Effector memory CD4-positive, alpha-beta T cell (primary cell): Measurements from ENCODE around the gene BCL2L12.

Experiments
- DNase-seq, 3 donors: peaks; one replicate each; pipeline ENCODE4 v3.0.0-alpha.2; 2020
- H3K27ac ChIP-seq: 2 replicates; pipeline ENCODE4 v1.7.0; 2013; ENCODE audit warnings: mild to moderate bottlenecking, low read length, moderate library complexity; ENCODE audit not compliant: insufficient read depth, poor library complexity, severe bottlenecking
- H3K27me3 ChIP-seq: replicated peaks from 2 replicates; pipeline ENCODE4 v1.7.0; 2013; ENCODE audit warnings: mild to moderate bottlenecking, low read length; ENCODE audit not compliant: insufficient read depth, control insufficient read depth, poor library complexity, severe bottlenecking
- H3K36me3 ChIP-seq: 2 replicates; pipeline ENCODE4 v1.7.0; 2013; ENCODE audit warnings: mild to moderate bottlenecking, low read length, moderate library complexity; ENCODE audit not compliant: control insufficient read depth, insufficient read depth
- H3K4me1 ChIP-seq: 2 replicates; pipeline ENCODE4 v1.7.0; 2013; ENCODE audit warnings: low read length, mild to moderate bottlenecking; ENCODE audit not compliant: control insufficient read depth, insufficient read depth, poor library complexity, severe bottlenecking
- H3K4me3 ChIP-seq: 2 replicates; pipeline ENCODE4 v1.7.0; 2013; ENCODE audit warnings: low read length, low read depth, mild to moderate bottlenecking; ENCODE audit not compliant: insufficient read depth, poor library complexity, severe bottlenecking
- H3K9me3 ChIP-seq: 2 replicates; pipeline ENCODE4 v1.7.0; 2013; ENCODE audit warnings: mild to moderate bottlenecking, low read length, moderate library complexity; ENCODE audit not compliant: control insufficient read depth

The BCL2L12 gene

DNA sequence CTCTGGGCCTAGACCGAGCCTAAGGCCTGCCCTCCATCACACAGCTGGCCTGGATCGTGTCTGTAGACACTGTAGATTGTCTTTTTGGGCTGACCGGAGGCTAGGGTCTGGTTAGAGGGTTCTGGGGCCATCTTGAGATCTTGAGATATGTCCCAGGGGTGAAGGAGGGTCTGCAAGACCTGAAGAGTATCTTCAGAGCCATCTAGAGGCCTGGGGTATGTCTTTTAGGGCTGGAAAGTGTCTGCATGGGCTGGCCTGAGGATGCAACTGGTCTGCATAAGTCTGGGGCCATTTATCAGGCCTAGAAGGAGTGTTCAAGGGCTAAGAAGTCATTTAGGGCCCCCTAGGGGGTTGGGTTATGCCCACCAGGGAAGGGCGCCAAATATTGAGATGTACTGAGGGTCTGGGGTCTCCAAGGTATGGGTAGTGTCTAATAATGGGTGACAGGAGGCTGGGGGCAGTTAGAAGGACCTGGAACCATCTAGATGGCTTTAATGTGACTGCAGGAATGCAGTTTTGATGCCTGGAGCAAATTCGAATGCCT lies 23.2 kb upstream of the BCL2L12 start:
- Histone ChIP-seq H3K36me3 (peaks cover 23% of the 10 kb centered on the region), H3K27ac (peak overlapping the region; percentile 94), H3K4me1 (peaks cover 34% of the 10 kb centered on the region), H3K4me3 (peak overlapping the region; percentile 84), H3K27me3 (no peaks in the 10 kb centered on the region), H3K9me3 (no peaks in the 10 kb centered on the region)
- DNase-seq: no peak

DNA sequence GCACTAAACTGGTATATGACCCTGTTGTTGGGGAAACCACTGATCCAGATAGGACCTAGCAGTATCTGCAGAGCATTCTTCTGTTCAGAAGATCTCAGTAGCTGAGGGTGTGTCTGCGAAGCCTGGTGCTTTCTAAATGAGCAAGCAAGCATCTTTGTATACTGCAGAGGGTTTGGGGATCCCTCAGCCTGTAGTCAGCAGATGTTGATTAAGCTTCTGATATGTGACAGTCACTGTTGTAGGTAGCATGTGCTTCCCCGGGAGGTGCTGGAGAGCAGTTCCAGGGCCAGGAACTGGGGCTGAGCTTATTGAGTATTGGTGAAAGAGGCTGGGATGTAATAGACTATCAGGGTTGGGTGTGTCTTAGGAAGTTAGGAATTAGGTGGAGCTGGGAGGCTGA lies 22.3 kb upstream of the BCL2L12 start:
- peaks cover 27% of the 10 kb centered on the region for H3K4me1 ChIP-seq
- no peak overlapping the region for H3K27ac ChIP-seq
- no peak overlapping the region for H3K4me3 ChIP-seq
- no peaks in the 10 kb centered on the region for H3K27me3 ChIP-seq
- H3K9me3 ChIP-seq: no peaks in the 10 kb centered on the region
- H3K36me3 ChIP-seq: peaks cover 25% of the 10 kb centered on the region
- DNase-seq: no peak

DNA sequence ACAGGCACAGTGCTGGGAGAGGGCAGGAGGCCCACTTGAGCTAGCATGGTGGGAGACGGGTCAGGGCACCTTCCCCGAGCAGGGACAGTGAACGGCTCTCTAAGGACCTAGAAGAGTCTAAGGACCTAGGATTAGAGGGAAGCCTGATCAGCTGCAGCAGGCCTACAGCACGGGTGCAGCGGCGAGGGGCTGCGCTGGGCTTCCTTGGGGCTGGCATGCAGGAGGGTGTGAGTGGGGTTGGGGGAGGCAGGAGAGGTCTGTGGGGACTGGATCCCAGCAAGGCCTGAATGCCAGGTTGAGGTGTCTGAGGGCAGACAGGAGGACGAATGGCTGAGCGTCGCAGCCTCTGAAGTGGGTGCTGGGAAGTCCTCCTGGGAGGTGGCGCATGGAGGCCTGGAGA lies 20.1 kb upstream of the BCL2L12 start:
- Histone ChIP-seq H3K9me3 (no peaks in the 10 kb centered on the region), H3K4me1 (peaks cover 16% of the 10 kb centered on the region), H3K36me3 (peaks cover 37% of the 10 kb centered on the region), H3K27me3 (no peaks in the 10 kb centered on the region), H3K27ac (no peak overlapping the region), H3K4me3 (no peak overlapping the region)
- DNase-seq: no peak

DNA sequence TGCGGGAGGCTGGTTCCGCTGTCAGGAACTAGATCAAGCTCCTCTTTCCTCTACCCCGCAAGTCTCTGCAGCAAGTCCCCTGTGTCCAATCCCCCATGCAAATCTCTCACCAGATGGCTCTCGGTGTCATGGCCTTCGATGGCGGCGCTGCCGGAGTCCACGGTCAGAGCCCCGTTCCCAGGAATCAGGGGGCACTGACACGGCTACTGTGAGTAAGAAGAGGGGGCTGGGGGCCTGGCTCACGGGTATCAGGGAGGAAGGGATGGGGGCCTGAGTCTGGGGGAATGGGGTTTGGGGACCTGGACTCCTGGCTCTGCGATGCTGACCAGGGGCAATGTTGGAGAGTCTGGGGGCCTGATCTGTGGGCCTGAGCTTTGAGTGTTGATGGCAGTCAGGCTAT lies 19.7 kb upstream of the BCL2L12 start:
- H3K27me3 ChIP-seq: no peaks in the 10 kb centered on the region
- no peak overlapping the region for H3K27ac ChIP-seq
- no peaks in the 10 kb centered on the region for H3K9me3 ChIP-seq
- peaks cover 12% of the 10 kb centered on the region for H3K4me1 ChIP-seq
- peaks cover 39% of the 10 kb centered on the region for H3K36me3 ChIP-seq
- H3K4me3 ChIP-seq: no peak overlapping the region
- DNase-seq: no peak

DNA sequence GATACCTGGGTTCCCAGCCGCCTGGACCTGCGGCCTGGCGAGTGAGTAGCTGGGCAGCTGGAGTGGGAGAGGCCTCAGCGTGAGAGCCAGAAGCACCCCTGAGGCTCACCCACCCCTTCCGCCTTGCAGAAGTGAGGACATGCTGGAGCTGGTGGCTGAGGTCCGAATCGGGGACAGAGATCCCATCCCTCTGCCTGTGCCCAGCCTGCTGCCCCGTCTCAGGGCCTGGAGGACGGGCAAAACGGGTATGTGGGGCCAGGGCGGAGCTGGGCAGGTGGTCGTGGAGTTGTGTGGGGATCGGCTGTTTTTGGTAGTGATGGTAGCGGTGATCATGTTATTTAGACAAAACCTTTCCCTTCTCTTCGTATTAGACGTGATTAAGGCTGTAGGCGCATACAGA lies 19.1 kb upstream of the BCL2L12 start:
- no peak for DNase-seq
- no peaks in the 10 kb centered on the region for H3K9me3 ChIP-seq
- H3K4me1 ChIP-seq: peaks cover 11% of the 10 kb centered on the region
- peaks cover 43% of the 10 kb centered on the region for H3K36me3 ChIP-seq
- H3K27me3 ChIP-seq: no peaks in the 10 kb centered on the region
- H3K27ac ChIP-seq: no peak overlapping the region
- no peak overlapping the region for H3K4me3 ChIP-seq

DNA sequence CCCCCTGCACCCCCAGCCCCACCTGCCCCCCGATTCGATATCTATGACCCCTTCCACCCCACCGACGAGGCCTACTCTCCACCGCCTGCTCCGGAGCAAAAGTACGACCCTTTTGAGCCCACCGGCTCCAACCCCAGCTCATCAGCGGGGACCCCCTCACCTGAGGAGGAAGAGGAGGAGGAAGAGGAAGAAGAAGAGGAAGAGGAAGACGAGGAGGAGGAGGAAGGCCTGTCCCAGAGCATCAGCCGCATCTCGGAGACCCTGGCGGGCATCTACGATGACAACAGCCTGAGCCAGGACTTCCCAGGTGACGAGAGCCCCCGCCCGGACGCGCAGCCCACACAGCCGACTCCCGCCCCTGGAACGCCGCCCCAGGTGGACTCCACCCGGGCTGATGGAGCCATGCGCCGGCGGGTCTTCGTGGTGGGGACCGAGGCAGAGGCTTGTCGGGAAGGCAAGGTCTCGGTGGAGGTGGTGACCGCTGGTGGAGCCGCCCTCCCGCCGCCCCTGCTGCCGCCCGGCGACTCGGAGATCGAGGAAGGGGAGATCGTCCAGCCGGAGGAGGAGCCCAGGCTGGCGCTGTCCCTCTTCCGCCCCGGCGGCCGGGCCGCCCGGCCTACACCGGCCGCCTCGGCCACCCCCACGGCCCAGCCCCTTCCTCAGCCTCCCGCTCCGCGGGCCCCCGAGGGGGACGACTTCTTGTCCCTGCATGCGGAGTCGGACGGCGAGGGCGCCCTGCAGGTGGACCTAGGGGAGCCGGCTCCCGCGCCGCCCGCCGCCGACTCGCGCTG lies 14.5 kb upstream of the BCL2L12 start:
- Histone ChIP-seq H3K4me3 (no peak overlapping the region), H3K36me3 (peaks cover 68% of the 10 kb centered on the region), H3K9me3 (no peaks in the 10 kb centered on the region), H3K27me3 (no peaks in the 10 kb centered on the region), H3K27ac (no peak overlapping the region), H3K4me1 (no peaks in the 10 kb centered on the region)
- no peak for DNase-seq

DNA sequence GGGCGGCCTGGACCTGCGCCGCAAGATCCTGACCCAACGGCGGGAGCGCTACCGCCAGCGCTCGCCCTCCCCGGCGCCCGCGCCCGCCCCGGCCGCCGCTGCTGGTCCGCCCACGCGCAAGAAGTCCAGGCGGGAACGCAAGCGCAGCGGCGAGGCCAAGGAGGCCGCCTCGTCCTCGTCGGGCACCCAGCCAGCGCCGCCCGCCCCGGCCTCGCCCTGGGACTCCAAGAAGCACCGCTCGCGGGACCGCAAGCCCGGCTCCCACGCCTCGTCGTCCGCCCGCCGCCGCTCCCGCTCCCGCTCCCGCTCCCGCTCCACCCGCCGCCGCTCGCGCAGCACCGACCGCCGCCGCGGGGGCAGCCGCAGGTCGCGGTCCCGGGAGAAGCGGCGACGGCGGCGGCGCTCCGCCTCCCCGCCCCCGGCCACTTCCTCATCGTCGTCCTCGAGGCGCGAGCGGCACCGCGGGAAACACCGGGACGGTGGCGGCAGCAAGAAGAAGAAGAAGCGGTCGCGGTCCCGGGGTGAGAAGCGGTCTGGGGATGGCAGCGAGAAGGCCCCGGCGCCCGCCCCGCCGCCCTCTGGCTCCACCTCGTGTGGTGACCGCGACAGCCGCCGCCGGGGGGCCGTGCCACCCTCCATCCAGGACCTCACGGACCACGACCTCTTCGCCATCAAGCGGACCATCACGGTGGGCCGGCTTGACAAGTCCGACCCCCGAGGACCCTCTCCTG lies 13.7 kb upstream of the BCL2L12 start:
- no peak overlapping the region for H3K27ac ChIP-seq
- H3K4me1 ChIP-seq: no peaks in the 10 kb centered on the region
- H3K27me3 ChIP-seq: no peaks in the 10 kb centered on the region
- no peak overlapping the region for H3K4me3 ChIP-seq
- DNase-seq: no peak
- peaks cover 68% of the 10 kb centered on the region for H3K36me3 ChIP-seq
- no peaks in the 10 kb centered on the region for H3K9me3 ChIP-seq

DNA sequence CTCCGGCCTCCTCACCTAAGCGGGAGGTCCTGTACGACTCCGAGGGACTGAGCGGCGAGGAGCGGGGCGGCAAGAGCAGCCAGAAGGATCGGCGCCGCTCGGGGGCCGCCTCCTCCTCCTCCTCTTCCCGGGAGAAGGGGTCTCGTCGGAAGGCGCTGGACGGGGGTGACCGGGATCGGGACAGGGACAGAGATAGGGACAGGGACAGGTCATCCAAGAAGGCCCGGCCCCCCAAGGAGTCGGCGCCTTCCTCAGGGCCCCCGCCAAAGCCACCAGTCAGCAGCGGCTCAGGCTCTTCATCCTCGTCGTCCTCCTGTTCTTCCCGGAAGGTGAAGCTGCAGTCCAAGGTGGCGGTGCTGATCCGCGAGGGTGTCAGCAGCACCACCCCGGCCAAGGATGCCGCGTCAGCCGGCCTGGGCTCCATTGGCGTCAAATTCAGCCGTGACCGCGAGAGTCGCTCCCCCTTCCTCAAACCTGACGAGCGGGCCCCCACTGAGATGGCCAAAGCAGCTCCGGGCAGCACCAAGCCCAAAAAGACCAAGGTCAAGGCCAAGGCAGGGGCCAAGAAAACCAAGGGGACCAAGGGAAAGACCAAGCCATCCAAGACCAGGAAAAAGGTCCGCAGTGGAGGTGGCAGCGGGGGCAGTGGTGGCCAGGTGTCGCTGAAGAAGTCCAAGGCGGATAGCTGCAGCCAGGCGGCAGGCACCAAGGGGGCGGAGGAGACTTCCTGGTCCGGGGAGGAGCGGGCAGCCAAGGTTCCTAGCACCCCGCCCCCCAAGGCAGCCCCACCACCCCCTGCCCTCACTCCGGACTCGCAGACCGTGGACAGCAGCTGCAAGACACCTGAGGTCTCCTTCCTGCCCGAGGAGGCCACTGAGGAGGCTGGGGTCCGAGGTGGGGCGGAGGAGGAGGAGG lies 12.9 kb upstream of the BCL2L12 start:
- Histone ChIP-seq H3K4me3 (no peak overlapping the region), H3K36me3 (peaks cover 69% of the 10 kb centered on the region), H3K9me3 (no peaks in the 10 kb centered on the region), H3K27ac (no peak overlapping the region), H3K27me3 (no peaks in the 10 kb centered on the region), H3K4me1 (no peaks in the 10 kb centered on the region)
- no peak for DNase-seq

DNA sequence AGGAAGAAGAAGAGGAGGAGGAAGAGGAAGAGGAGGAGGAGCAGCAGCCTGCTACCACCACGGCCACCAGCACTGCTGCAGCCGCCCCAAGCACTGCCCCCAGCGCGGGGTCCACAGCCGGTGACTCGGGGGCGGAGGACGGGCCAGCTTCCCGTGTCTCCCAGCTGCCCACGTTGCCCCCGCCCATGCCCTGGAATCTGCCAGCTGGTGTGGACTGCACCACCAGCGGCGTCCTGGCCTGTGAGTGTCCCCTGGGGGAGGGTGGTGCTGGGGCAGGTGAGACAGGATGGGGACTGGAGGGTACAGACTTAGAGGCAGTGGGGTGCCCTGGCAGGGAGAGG lies 12.3 kb upstream of the BCL2L12 start:
- Histone ChIP-seq H3K27ac (no peak overlapping the region), H3K4me1 (no peaks in the 10 kb centered on the region)

More for the DNA sequence above, 12.3 kb upstream of the BCL2L12 start:
- no peaks in the 10 kb centered on the region for H3K9me3 ChIP-seq
- peaks cover 75% of the 10 kb centered on the region for H3K36me3 ChIP-seq
- DNase-seq: no peak
- no peaks in the 10 kb centered on the region for H3K27me3 ChIP-seq
- no peak overlapping the region for H3K4me3 ChIP-seq
